ENCODE data around the gene ZNF208. TPM values are rescaled to one million over a fixed set of nuclear protein-coding genes. Genes with fewer than 3 reads are reported as not detected.
"Not testable (repeated sequence)": the region's sequence is repeated elsewhere in the genome, so short reads cannot be mapped to it uniquely, and the experiment has no call there.

Gene ZNF208
- total RNA-seq (2021; fragmentation: NEBNext Ultra II Directional; extraction: Animal tissue kit (Norgen Biotek cat#: 25700)) = not detected in 2 replicates
- not detected in 2 replicates for polyA plus RNA-seq (2011; rRNA removed)
- not detected for polyA plus RNA-seq (2011; cell fraction: cytosol; rRNA removed)
- polyA plus RNA-seq (2011; cell fraction: nucleus; rRNA removed) = not detected
- not detected in 4 replicates for polyA plus RNA-seq (2012, experiment 1 of 2)
- polyA plus RNA-seq (2012, experiment 2 of 2) = not detected
- polyA plus RNA-seq (2013, experiment 1 of 2) = not detected
- polyA plus RNA-seq (2013, experiment 2 of 2) = not detected
- polyA minus RNA-seq (2011; rRNA and poly(A)+ RNA removed) = not detected in 2 replicates
- not detected for polyA minus RNA-seq (2011; cell fraction: cytosol; rRNA and poly(A)+ RNA removed)
- polyA minus RNA-seq (2011; cell fraction: nucleus; rRNA and poly(A)+ RNA removed) = not detected
- long read RNA-seq, experiment 1 = 0 reads
- long read RNA-seq, experiment 2 = 0 reads

DNA sequence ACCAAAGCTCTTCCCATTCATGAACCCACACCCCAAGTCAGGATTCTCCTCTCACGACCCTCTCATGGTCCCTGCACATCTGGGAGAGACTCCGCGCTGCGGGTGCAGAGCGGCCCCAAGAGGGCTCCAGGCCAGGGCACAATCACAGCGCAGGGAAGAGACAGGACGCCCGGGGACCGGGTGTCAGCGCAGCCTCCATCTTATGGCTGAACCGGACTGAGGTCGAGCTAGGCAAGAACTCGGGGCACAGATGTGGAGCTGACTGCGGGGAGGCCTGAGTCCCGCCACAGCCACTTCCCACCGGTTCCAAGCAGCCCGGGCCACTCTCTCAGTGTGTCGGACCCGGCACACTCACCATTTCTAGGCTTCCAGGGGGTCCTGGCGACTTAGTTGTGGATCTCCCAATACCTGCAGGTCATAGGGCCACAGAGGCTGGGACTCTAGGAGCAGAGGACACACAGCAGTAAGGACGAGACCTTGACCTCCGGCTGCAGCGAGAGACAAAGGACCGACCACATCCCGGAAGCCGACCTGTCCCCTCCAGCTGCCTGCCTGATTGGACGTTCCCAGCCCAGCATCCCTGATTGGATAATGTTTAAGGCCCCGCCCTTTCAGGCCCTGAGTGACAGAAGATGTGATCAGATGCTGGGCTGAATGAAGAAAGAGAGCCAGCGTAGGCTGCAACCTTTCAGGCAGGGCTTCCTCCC lies at the start of gene ZNF208:
Gene ZNF208 (minus strand): TSS at position 507 of the 707 bp plus-strand sequence. CDS start 149 bp downstream, at position 358.
- H4K91ac ChIP-seq (replicated peaks; ENCODE audit: insufficient read length, low read length); H4K20me1 ChIP-seq (replicated peaks in 1 of 2; ENCODE audit: control insufficient read depth in 1 of 2, insufficient read depth in 2 of 2, low read length in 2 of 2); DNase-seq (ENCODE audit: low read depth in 1 of 2, low spot score in 2 of 2); FAIRE-seq; H4K5ac ChIP-seq (ENCODE audit: insufficient read length, low read depth, low read length); H3K4me3 ChIP-seq (ENCODE audit: extremely low read depth in 1 of 4, insufficient read depth in 2 of 4, low read depth in 3 of 4, low read length in 4 of 4); H3K56ac ChIP-seq (replicated peaks; ENCODE audit: insufficient read length, low read depth, low read length); H2BK120ac ChIP-seq (replicated peaks; ENCODE audit: low read depth, low read length); H3K14ac ChIP-seq (ENCODE audit: insufficient read length); H3K23me2 ChIP-seq (ENCODE audit: low read depth, low read length); H2AFZ ChIP-seq (ENCODE audit: low read length); H3K23ac ChIP-seq (ENCODE audit: insufficient read length); H3K27ac ChIP-seq (ENCODE audit: low read depth, low read length); H3K4me2 ChIP-seq (ENCODE audit: insufficient read depth in 1 of 2, low read depth in 2 of 2, low read length in 2 of 2); H2BK20ac ChIP-seq (ENCODE audit: low read length); H2AK5ac ChIP-seq (ENCODE audit: low read depth, low read length); H3K9ac ChIP-seq (replicated peaks in 1 of 4; ENCODE audit: extremely low read depth in 1 of 4, low read depth in 3 of 4, low read length in 3 of 4); H4K8ac ChIP-seq (ENCODE audit: extremely low read depth, insufficient read depth, low read length); H3K79me1 ChIP-seq (ENCODE audit: low read depth, low read length); H3K36me3 ChIP-seq (ENCODE audit: control insufficient read depth in 2 of 4, insufficient read depth in 4 of 4, low read length in 3 of 4); H2BK12ac ChIP-seq (ENCODE audit: low read depth, low read length); H3K4me1 ChIP-seq (replicated peaks in 1 of 4; ENCODE audit: control insufficient read depth in 3 of 4, insufficient read depth in 4 of 4, low read length in 3 of 4); CTCF ChIA-PET (ENCODE audit: partially characterized antibody); H3K18ac ChIP-seq (ENCODE audit: extremely low read depth, low read length); H3K27me3 ChIP-seq (replicated peaks in 1 of 4; ENCODE audit: control insufficient read depth in 3 of 4, extremely low read depth in 1 of 4, insufficient read depth in 3 of 4, low read length in 3 of 4); H3K4ac ChIP-seq (replicated peaks; ENCODE audit: insufficient read length, low read depth, low read length); H3K79me2 ChIP-seq (ENCODE audit: control insufficient read depth in 1 of 2, insufficient read depth in 2 of 2, low read length in 2 of 2); H2BK5ac ChIP-seq (ENCODE audit: low read depth, low read length); POLR2A ChIA-PET (ENCODE audit: partially characterized antibody); H2BK15ac ChIP-seq (ENCODE audit: low read length): not testable (repeated sequence)
- WGBS, 2 experiments (ENCODE audit: extremely low coverage in 1 of 2, insufficient coverage in 1 of 2, insufficient read length in 1 of 2, insufficient replicate concordance in 2 of 2, low coverage in 1 of 2, low lambda C conversion rate in 2 of 2, missing lambda C conversion rate in 1 of 2) = 83% methylated on average over 19 of the region's 29 CpGs; no CpG with 5 or more reads in 1 of the 2 experiments
- H3K9me3 ChIP-seq (ENCODE audit: insufficient read depth in 2 of 2, low read depth in 1 of 2, low read length in 1 of 2) = peaks cover 15 to 52% of the 10 kb centered on the region in 2 experiments

Measured in H1 (cell line).